Measurements from ENCODE around the gene FOXC1. TPM values are rescaled to one million over a fixed set of nuclear protein-coding genes. Genes with fewer than 3 reads are reported as not detected.

The FOXC1 gene
- total RNA-seq, 1 donor = 2.2 TPM

DNA sequence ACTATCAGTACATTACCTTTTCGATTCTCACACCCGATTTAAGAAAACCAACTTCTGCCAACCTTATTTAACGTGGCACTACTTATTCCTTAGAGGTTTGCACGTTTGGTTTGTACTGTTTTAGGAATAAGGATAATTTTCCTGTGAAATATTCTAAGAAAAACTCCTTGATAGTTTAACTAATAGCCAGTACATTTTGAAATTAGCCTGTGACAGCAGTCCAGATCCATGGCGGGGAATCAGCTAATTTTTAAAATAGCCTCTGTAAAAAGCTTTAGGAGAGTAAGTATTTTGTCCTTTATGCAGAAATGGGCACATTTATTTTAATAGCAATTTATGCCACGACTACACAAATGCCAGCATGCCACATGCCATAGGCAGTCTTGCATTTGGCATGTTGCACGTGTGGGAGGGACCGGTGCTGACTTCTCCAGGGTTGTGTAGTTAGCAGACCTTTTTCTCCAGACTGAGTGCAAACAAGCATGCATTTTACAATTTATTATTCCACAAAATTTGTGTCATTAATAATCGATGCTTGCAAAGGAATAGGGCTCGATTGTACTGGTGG is 6.2 kb downstream of the FOXC1 start:
- TF ChIP-seq, protein P1, sequence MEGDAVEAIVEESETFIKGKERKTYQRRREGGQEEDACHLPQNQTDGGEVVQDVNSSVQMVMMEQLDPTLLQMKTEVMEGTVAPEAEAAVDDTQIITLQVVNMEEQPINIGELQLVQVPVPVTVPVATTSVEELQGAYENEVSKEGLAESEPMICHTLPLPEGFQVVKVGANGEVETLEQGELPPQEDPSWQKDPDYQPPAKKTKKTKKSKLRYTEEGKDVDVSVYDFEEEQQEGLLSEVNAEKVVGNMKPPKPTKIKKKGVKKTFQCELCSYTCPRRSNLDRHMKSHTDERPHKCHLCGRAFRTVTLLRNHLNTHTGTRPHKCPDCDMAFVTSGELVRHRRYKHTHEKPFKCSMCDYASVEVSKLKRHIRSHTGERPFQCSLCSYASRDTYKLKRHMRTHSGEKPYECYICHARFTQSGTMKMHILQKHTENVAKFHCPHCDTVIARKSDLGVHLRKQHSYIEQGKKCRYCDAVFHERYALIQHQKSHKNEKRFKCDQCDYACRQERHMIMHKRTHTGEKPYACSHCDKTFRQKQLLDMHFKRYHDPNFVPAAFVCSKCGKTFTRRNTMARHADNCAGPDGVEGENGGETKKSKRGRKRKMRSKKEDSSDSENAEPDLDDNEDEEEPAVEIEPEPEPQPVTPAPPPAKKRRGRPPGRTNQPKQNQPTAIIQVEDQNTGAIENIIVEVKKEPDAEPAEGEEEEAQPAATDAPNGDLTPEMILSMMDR (IDR thresholded peaks at IDR 0.05; ENCODE audit: insufficient read depth, low read depth, low read length) = no peak
- H3K4me3 ChIP-seq (ENCODE audit: low read depth, low read length) = no peak overlapping the region
- no peak for DNase-seq (ENCODE audit: low read depth)

GRCh38 chr6:1616701-1617463 is 7.2 kb downstream of the FOXC1 start:
- no peak for DNase-seq (ENCODE audit: low read depth)
- H3K4me3 ChIP-seq (ENCODE audit: low read depth, low read length) = no peak overlapping the region

GRCh38 chr6:1617466-1618310 is 8.0 kb downstream of the FOXC1 start:
- no peak overlapping the region for H3K4me3 ChIP-seq (ENCODE audit: low read depth, low read length)
- TF ChIP-seq, protein P1 (IDR thresholded peaks at IDR 0.05; ENCODE audit: insufficient read depth, low read depth, low read length) = no peak
- no peak for DNase-seq (ENCODE audit: low read depth)

More at GRCh38 chr6:1616701-1617463, 7.2 kb downstream of the FOXC1 start:
- TF ChIP-seq, protein P1 (IDR thresholded peaks at IDR 0.05; ENCODE audit: insufficient read depth, low read depth, low read length) = no peak

GRCh38 chr6:1618311-1619097 is 8.8 kb downstream of the FOXC1 start:
- H3K4me3 ChIP-seq (ENCODE audit: low read depth, low read length) = no peak overlapping the region
- TF ChIP-seq, protein P1 (IDR thresholded peaks at IDR 0.05; ENCODE audit: insufficient read depth, low read depth, low read length) = no peak
- no peak for DNase-seq (ENCODE audit: low read depth)

DNA sequence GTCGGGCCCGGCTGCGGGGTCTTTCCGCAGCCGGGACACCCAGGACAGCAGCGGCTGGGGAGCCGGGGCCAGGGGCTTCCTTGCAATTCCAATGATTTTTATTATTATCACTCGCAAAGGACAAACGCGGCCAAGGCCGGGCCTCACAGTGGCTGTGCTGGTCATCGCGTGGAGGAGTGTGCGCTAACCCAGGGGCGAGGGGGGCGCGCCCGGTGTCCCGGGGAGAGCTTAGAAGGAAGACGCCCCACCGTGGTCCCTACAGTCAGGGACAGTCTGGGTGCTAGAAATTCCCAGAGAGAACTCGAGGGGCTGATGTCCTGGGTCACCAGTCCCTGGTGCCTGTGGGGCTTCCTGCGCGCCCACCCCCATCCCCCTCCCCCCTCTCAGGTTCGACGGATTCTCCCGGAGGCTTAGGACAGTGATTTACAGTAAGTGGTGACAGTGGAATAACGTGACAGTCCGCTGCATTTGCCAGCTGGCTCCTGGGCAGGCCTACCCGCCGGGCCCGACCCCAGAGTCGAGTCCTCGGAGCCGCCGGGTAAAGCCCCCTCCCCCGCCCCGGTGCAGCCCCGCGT is 9.5 kb downstream of the FOXC1 start:
- no peak overlapping the region for H3K4me3 ChIP-seq (ENCODE audit: low read depth, low read length)
- DNase-seq (ENCODE audit: low read depth) = no peak
- TF ChIP-seq, protein P1 (IDR thresholded peaks at IDR 0.05; ENCODE audit: insufficient read depth, low read depth, low read length) = no peak

All from fibroblast of villous mesenchyme (primary cell).